Parathyroid adenoma (tissue), 2 donors: ENCODE measurements around the gene NPIPB6.

Source experiments
- H2AFZ ChIP-seq: fragments of 300-600 bp; sonication (generic); one replicate; pipeline ENCODE4 v1.7.0; 2017; ENCODE audit warnings: antibody characterized with exemption, mild to moderate bottlenecking
- H3K27ac ChIP-seq: fragments of 300-600 bp; sonication (generic); one replicate; pipeline ENCODE4 v1.7.0; 2017
- H3K27me3 ChIP-seq: fragments of 300-600 bp; sonication (generic); one replicate; pipeline ENCODE4 v1.7.0; 2017; ENCODE audit warnings: low read length; ENCODE audit not compliant: control insufficient read depth, insufficient read depth
- H3K36me3 ChIP-seq: fragments of 300-600 bp; sonication (generic); one replicate; pipeline ENCODE4 v1.7.0; 2017; ENCODE audit warnings: low read length; ENCODE audit not compliant: control insufficient read depth, insufficient read depth
- H3K4me1 ChIP-seq: fragments of 300-600 bp; sonication (generic); one replicate; pipeline ENCODE4 v1.7.0; 2017; ENCODE audit warnings: control low read depth
- H3K4me2 ChIP-seq: fragments of 300-600 bp; sonication (generic); one replicate; pipeline ENCODE4 v1.7.0; 2017; ENCODE audit warnings: low read length
- H3K4me3 ChIP-seq: fragments of 300-600 bp; sonication (generic); one replicate; pipeline ENCODE4 v1.7.0; 2017; ENCODE audit warnings: low read depth, low read length
- H3K79me2 ChIP-seq: fragments of 300-600 bp; sonication (generic); one replicate; pipeline ENCODE4 v1.7.0; 2017; ENCODE audit warnings: control low read depth
- H3K9ac ChIP-seq: fragments of 300-600 bp; sonication (generic); one replicate; pipeline ENCODE4 v1.7.0; 2017; ENCODE audit warnings: mild to moderate bottlenecking
- H3K9me3 ChIP-seq: fragments of 300-600 bp; sonication (generic); one replicate; pipeline ENCODE4 v1.7.0; 2017; ENCODE audit warnings: low read length; ENCODE audit not compliant: control insufficient read depth
- CTCF ChIP-seq: fragments of 300-600 bp; sonication (generic); IDR thresholded peaks from one replicate; pipeline ENCODE4 v1.7.0; 2017; ENCODE audit warnings: antibody characterized with exemption, mild to moderate bottlenecking
- donor health status: primary hyperparathyroidism.

The NPIPB6 gene

GRCh38 chr16:28320741-28321140, 42.6 kb downstream of the NPIPB6 start:
- no peaks in the 10 kb centered on the region for H3K4me1 ChIP-seq
- H3K4me2 ChIP-seq, result no peak overlapping the region
- no peak overlapping the region for H3K9ac ChIP-seq
- H2AFZ ChIP-seq, result no peak overlapping the region
- H3K9me3 ChIP-seq, result no peaks in the 10 kb centered on the region
- no peak for TF ChIP-seq CTCF
- no peaks in the 10 kb centered on the region for H3K79me2 ChIP-seq
- H3K27me3 ChIP-seq, result no peaks in the 10 kb centered on the region
- no peaks in the 10 kb centered on the region for H3K36me3 ChIP-seq
- no peak overlapping the region for H3K4me3 ChIP-seq
- H3K27ac ChIP-seq, result no peak overlapping the region

GRCh38 chr16:28320023-28320561, 43.2 kb downstream of the NPIPB6 start:
- H3K4me1 ChIP-seq, result no peaks in the 10 kb centered on the region
- no peaks in the 10 kb centered on the region for H3K79me2 ChIP-seq
- H2AFZ ChIP-seq, result no peak overlapping the region
- no peak for TF ChIP-seq CTCF
- H3K27me3 ChIP-seq, result no peaks in the 10 kb centered on the region
- H3K4me3 ChIP-seq, result no peak overlapping the region
- no peaks in the 10 kb centered on the region for H3K36me3 ChIP-seq
- H3K4me2 ChIP-seq, result no peak overlapping the region
- no peak overlapping the region for H3K27ac ChIP-seq
- H3K9me3 ChIP-seq, result no peaks in the 10 kb centered on the region
- no peak overlapping the region for H3K9ac ChIP-seq

GRCh38 chr16:28319476-28320022, 43.8 kb downstream of the NPIPB6 start:
- TF ChIP-seq CTCF, result no peak
- Histone ChIP-seq H3K27ac (no peak overlapping the region), H3K4me2 (no peak overlapping the region), H3K9me3 (no peaks in the 10 kb centered on the region), H3K36me3 (no peaks in the 10 kb centered on the region), H3K27me3 (no peaks in the 10 kb centered on the region), H3K79me2 (no peaks in the 10 kb centered on the region), H3K4me3 (no peak overlapping the region), H2AFZ (no peak overlapping the region), H3K4me1 (no peaks in the 10 kb centered on the region), H3K9ac (no peak overlapping the region)

GRCh38 chr16:28318042-28318744, 45.1 kb downstream of the NPIPB6 start:
- Histone ChIP-seq H3K79me2 (no peaks in the 10 kb centered on the region), H3K4me2 (no peak overlapping the region), H3K9ac (no peak overlapping the region), H3K4me3 (no peak overlapping the region), H3K9me3 (no peaks in the 10 kb centered on the region), H2AFZ (no peak overlapping the region), H3K4me1 (no peaks in the 10 kb centered on the region), H3K27ac (no peak overlapping the region), H3K27me3 (no peaks in the 10 kb centered on the region), H3K36me3 (no peaks in the 10 kb centered on the region)
- TF ChIP-seq CTCF, result no peak
